ENCODE results near the gene KCNAB2.
"Not testable (repeated sequence)": the region's sequence is repeated elsewhere in the genome, so short reads cannot be mapped to it uniquely, and the experiment has no call there.

KCNAB2 gene

GRCh38 chr1:6011161-6011945 lies 34.3 kb upstream of the KCNAB2 start:
- DNase-seq, result no peak

GRCh38 chr1:6011946-6012258 lies 33.8 kb upstream of the KCNAB2 start:
- no peak for DNase-seq

- DNase-seq, result no peak
Measured at GRCh38 chr1:6012529-6013318, 33.0 kb upstream of the KCNAB2 start.

GRCh38 chr1:6013491-6013890 lies 32.2 kb upstream of the KCNAB2 start:
- no peak for DNase-seq

- peak; percentile 53 for DNase-seq
Measured at GRCh38 chr1:6014130-6014999, 31.3 kb upstream of the KCNAB2 start.

DNA sequence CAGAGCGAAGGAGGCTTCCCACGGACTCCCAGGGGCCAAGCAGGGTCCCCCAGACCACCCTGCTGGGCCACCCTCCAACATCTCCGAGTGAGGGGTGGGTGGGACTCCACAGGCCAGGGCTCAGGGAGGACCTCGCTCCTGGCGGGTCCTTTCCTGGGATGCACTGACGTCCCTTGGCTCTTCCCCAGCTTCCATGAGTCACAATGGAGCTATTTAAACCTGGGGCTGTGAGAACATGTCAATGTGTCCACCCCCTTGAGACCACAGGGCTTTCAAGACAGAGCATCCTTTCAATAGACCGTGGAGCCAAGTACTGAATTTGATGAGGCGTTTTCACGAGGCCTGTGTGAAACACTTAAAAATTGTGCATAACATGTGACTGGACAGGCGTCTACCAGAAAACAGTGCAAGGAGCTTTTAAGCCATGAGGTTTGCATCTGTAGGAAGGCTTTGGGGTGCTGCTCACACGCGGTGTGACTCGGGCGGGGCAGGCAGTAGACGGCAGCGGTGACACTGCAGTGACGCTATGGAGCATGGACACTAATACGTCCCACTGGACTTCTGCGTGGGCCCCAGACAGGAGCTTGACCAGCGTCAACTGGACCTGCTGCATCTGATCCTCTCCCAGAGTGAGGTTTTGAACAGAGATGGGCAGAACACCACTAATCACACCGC lies 29.4 kb upstream of the KCNAB2 start:
- DNase-seq, result no peak

DNA sequence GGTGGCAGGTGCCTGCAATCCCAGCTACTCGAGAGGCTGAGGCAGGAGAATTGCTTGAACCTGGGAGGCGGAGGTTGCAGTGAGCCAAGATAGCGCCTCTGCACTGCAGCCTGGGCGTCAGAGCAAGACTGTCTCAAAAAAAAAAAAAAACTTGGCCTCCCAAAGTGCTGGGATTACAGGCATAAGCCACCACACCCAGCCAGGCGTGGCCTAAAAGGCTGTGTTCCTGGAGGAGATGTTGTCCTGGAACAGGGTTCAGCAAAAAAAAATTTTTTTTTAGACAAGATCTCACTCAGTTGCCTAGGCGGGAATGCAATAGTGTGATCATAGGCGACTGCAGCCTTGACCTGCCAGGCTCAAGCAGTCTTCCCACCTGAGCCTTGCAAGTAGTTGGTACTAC lies 28.0 kb upstream of the KCNAB2 start:
- DNase-seq, result not testable (repeated sequence)

GRCh38 chr1:6019166-6019845 lies 26.4 kb upstream of the KCNAB2 start:
- DNase-seq, result no peak

DNA sequence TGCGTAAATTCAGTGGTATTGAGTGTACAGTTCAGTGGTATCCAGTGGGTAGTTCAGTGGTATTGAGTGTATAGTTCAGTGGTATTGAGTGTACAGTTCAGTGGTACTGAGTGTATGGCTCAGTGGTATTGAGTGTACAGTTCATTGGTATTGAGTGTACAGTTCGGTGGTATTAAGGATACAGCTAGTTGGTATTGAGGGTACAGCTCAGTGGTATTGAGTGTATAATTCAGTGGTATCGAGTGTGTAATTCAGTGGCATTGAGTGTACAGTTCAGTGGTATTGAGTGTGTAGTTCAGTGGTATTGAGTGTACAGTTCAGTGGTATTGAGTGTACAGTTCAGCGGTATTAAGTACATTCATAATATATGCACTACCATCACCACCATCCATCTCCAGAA lies 23.5 kb upstream of the KCNAB2 start:
- no peak for DNase-seq

GRCh38 chr1:6023346-6023745 lies 22.3 kb upstream of the KCNAB2 start:
- DNase-seq, result no peak

GRCh38 chr1:6024376-6024775 lies 21.3 kb upstream of the KCNAB2 start:
- DNase-seq, result no peak

DNA sequence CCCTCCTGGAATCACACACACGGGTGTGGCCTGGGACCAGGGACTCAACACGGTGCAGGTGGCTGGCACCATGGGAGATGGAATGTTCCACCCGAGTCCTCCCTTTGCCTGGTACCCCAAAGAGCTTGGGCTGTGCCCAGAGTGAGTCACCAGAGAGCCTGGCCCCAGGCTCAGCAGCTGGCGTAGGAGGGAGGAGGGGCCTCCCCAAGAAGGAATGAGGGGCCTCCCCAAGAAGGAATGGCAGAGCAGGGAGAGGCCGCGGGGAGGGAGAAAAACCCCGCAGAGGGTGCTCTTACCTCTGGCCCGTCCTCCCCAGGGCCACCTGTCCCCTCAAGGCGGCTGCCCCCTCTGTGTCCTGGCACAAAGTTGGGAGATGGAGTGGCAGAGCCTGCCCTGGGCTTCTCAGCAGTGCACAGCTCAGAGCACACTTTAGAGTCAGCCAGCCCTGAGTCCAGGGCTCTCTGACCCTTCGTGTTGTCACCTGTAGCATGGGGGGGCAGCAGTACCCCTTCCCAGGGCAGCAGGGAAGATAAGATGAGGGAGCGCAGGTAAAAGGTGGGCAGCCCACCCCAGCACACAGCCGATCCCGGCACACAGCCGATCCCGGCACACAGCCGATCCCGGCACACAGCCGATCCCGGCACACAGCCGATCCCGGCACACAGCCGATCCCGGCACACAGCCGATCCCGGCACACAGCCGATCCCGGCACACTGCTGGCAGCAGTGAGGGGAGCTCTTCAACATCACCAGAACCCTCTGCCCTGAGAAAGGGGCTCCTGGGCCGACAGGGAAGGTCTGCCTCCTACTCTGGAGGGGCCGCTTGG lies 20.2 kb upstream of the KCNAB2 start:
- peak; percentile 38 for DNase-seq

DNA sequence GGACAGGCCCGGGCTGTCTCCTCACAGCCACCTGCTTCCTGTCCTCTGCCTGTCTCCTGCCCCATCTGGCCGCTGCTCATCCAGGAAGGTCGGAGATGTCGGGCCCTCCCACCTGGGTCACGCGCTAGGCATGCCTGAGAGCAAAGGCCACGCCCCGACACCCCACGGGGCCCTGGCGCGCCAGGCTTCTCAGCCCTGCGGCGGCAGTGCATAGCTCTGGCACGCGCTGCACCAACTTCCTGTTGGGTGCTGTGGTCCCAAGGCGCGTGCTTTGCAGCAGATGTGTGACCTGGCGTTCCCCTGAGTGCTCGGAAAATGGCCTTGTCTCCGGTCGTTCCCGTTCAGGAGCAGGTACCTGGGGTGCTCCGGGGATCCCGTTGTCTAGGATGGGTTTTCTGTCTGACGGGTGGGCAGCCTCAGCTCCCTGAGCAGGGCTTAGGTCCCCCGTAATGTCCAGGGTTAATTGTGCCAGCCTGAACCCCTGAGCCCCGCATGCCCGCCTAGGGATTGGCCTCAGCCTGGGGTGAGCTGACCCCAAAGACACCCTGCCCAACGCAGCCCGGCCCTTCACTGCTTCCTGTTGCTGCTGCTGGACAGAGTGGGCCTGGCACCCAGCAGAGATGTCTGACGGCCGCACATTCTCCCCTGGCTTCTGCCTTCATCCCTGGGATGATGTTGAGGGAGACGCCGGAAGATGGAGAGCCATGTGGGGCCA lies 19.4 kb upstream of the KCNAB2 start:
- peak; percentile 92 for DNase-seq

DNA sequence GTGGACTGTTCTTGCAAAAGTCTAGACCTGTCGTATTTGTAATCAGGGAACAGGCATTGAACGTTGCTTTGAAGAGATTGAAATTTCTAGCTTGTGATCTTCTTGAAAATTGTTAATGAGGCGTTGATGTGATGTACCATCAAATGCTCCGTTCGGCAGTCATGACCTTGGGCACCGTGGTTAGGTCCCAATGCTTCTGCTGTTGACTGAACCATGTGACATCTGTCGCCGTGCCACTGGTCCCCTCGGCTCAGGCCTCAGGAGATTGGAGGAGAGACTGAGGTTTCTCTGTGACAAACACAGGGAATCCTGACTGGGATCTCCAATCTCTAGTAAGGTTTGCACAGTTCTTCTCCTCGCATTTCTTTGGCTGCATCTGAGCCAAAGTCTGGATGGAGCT lies 18.1 kb upstream of the KCNAB2 start:
- DNase-seq, result peak; percentile 45

DNA sequence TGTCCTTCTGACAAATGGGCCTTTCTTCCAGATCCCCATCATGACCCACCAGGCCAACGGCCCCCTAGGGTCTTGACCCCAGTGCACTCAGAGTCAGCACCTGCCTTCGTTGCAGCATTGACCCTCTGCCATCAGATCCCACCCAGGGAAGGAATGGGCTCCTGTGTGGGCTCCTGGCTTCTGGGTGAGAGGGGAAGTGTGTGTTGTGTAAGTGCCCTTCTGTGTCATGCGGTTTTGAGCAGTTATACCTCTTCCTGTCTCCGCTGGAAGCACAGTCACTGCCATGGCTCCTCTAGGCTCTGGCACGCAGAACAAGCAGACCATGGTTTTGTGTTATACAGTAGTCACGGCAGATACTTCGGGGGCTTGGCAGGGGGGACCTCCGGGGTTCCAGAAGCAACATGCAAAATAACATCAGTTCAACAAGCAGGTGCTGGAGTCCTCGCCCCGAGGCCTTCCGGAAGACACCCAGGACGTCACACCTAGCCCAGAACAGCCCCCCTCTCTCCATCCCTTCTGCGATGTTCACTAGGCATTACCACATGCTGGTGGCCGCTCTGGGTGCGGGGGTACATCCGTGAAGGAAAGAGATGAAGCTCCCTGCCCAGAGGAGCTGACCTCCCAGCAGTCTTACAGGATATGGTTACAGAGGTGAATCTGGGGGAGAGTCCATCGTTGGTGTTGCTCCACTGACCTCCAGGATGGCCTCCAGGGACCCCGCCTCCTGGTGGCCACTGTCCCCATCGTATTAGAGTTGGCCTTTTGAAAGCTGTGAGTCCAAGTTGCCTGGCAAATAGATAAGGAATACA lies 17.4 kb upstream of the KCNAB2 start:
- DNase-seq, result peak; percentile 87

DNA sequence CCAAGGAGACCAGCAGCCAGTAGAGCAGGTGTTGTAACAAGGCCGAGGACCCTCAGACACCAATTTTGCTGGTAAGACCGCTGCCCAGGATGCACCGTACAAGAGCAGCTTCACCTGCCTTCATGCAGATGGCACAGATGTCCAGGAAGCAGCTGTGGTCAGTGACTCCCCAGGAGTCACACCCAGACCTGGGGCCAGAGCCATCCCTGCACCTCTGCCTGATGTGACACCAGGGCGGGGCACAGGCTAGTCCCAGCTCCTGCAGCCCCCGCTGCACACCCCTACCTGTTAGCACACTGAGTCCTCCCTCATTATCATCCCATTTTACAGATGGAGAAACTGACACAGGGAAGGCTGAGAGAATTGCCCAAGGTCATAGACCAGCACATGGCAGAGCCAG lies 16.3 kb upstream of the KCNAB2 start:
- DNase-seq, result no peak

GRCh38 chr1:6030132-6030531 lies 15.6 kb upstream of the KCNAB2 start:
- DNase-seq, result no peak

- DNase-seq, result no peak
Measured at GRCh38 chr1:6030547-6031261, 15.0 kb upstream of the KCNAB2 start.

DNA sequence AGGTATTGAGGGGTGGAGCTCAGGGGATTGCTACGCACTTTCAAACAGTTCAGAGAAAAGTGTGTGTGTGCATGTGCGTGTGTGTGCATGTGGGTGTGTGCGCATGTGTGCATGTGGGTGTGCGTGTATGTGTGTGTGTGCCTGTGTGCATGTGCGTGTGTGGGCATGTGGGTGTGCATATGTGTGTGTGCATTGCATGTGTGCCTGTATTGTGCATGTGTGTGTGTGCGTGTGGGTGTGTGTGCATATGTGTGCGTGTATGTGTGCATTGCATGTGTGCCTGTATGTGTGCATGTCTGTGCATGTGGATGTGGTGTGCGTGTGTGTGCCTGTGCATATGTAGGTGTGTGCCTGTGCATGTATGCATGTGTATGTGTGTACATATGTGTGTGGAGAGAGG lies 12.6 kb upstream of the KCNAB2 start:
- DNase-seq, result no peak

Measured in suppressor macrophage treated with lipopolysaccharide for 4 hours (primary cell).